Ectodermal cell (in vitro differentiated cells): ENCODE measurements around the gene IGFBP2.
A peak's percentile ranks its signal among the peaks of the same experiment; 100 is the strongest.

ENCODE experiments used
- H3K27ac ChIP-seq: 2 replicates; pipeline ENCODE4 v1.7.0; 2013; ENCODE audit warnings: mild to moderate bottlenecking, low read depth, low read length; ENCODE audit not compliant: insufficient read depth, poor library complexity, severe bottlenecking
- H3K27me3 ChIP-seq: 2 replicates; pipeline ENCODE4 v1.7.0; 2013; ENCODE audit warnings: mild to moderate bottlenecking, low read length; ENCODE audit not compliant: insufficient read depth, control insufficient read depth, poor library complexity, severe bottlenecking
- H3K36me3 ChIP-seq: one replicate; pipeline ENCODE4 v1.7.0; 2013; ENCODE audit warnings: low read length; ENCODE audit not compliant: control insufficient read depth, insufficient read depth
- H3K4me1 ChIP-seq: one replicate; pipeline ENCODE4 v1.7.0; 2013; ENCODE audit warnings: low read length; ENCODE audit not compliant: control insufficient read depth, insufficient read depth
- H3K4me3 ChIP-seq: 2 replicates; pipeline ENCODE4 v1.7.0; 2013; ENCODE audit warnings: low read depth, low read length, control low read depth; ENCODE audit not compliant: insufficient read depth
- H3K9me3 ChIP-seq: 2 replicates; pipeline ENCODE4 v1.7.0; 2013; ENCODE audit warnings: mild to moderate bottlenecking, low read length, moderate library complexity; ENCODE audit not compliant: control insufficient read depth
- WGBS, 2 experiments: methylation state at CpG; one replicate each; pipeline ENCODE4 v1.1.7; 2013; ENCODE audit warnings: missing lambda C conversion rate in 2 of 2; 5-methylcytosine and 5-hydroxymethylcytosine counted together

The IGFBP2 gene

GRCh38 chr2:216636551-216637450 is 3.6 kb downstream of the IGFBP2 start:
- no peaks in the 10 kb centered on the region for H3K27me3 ChIP-seq
- peak overlapping the region; percentile 86 for H3K4me3 ChIP-seq
- no peaks in the 10 kb centered on the region for H3K9me3 ChIP-seq
- H3K4me1 ChIP-seq: peaks cover 11% of the 10 kb centered on the region
- WGBS, 2 experiments: 16 to 17% methylated on average over 29 of the region's 29 CpGs
- peak overlapping the region; percentile 94 for H3K27ac ChIP-seq
- H3K36me3 ChIP-seq: peaks cover 21% of the 10 kb centered on the region

- WGBS, 2 experiments: 92 to 94% methylated on average over 2 to 3 of the region's 3 CpGs
- Histone ChIP-seq H3K27me3 (no peaks in the 10 kb centered on the region), H3K4me1 (peaks cover 9% of the 10 kb centered on the region), H3K27ac (no peak overlapping the region), H3K4me3 (peak overlapping the region; percentile 86), H3K9me3 (no peaks in the 10 kb centered on the region), H3K36me3 (peaks cover 21% of the 10 kb centered on the region)
Observed at GRCh38 chr2:216637472-216637871, 4.3 kb downstream of the IGFBP2 start.

- H3K27ac ChIP-seq: peak overlapping the region; percentile 0
- no peaks in the 10 kb centered on the region for H3K9me3 ChIP-seq
- no peaks in the 10 kb centered on the region for H3K27me3 ChIP-seq
- peaks cover 28% of the 10 kb centered on the region for H3K4me1 ChIP-seq
- H3K4me3 ChIP-seq: no peak overlapping the region
- 41 to 43% methylated on average over 5 of the region's 5 CpGs for WGBS, 2 experiments
- H3K36me3 ChIP-seq: peaks cover 32% of the 10 kb centered on the region
Observed at GRCh38 chr2:216643986-216644659, 10.9 kb downstream of the IGFBP2 start.

GRCh38 chr2:216644842-216645635 is 11.8 kb downstream of the IGFBP2 start:
- WGBS, 2 experiments: 87 to 89% methylated on average over 4 of the region's 4 CpGs
- Histone ChIP-seq H3K4me1 (peaks cover 36% of the 10 kb centered on the region), H3K27me3 (no peaks in the 10 kb centered on the region), H3K4me3 (no peak overlapping the region), H3K27ac (no peak overlapping the region), H3K9me3 (no peaks in the 10 kb centered on the region), H3K36me3 (peaks cover 27% of the 10 kb centered on the region)

- Histone ChIP-seq H3K36me3 (peaks cover 27% of the 10 kb centered on the region), H3K27me3 (no peaks in the 10 kb centered on the region), H3K9me3 (no peaks in the 10 kb centered on the region), H3K4me1 (peaks cover 39% of the 10 kb centered on the region), H3K27ac (no peak overlapping the region), H3K4me3 (no peak overlapping the region)
- 93 to 97% methylated on average over 3 of the region's 3 CpGs for WGBS, 2 experiments
Observed at GRCh38 chr2:216645636-216645950, 12.4 kb downstream of the IGFBP2 start.

GRCh38 chr2:216646116-216646515 is 12.9 kb downstream of the IGFBP2 start:
- Histone ChIP-seq H3K4me1 (peaks cover 41% of the 10 kb centered on the region), H3K27ac (no peak overlapping the region), H3K27me3 (no peaks in the 10 kb centered on the region), H3K36me3 (peaks cover 22% of the 10 kb centered on the region), H3K9me3 (no peaks in the 10 kb centered on the region), H3K4me3 (no peak overlapping the region)
- WGBS, 2 experiments: 95 to 98% methylated on average over 3 of the region's 3 CpGs

- H3K27ac ChIP-seq: no peak overlapping the region
- peaks cover 36% of the 10 kb centered on the region for H3K4me1 ChIP-seq
- H3K9me3 ChIP-seq: no peaks in the 10 kb centered on the region
- H3K27me3 ChIP-seq: no peaks in the 10 kb centered on the region
- 91 to 96% methylated on average over 3 of the region's 3 CpGs for whole genome bisulfite sequencing, 2 experiments
- no peak overlapping the region for H3K4me3 ChIP-seq
- H3K36me3 ChIP-seq: peaks cover 19% of the 10 kb centered on the region
Observed at GRCh38 chr2:216648105-216648504, 14.9 kb downstream of the IGFBP2 start.

GRCh38 chr2:216649574-216649973 is 16.4 kb downstream of the IGFBP2 start:
- Histone ChIP-seq H3K27ac (no peak overlapping the region), H3K27me3 (no peaks in the 10 kb centered on the region), H3K4me3 (no peak overlapping the region), H3K9me3 (no peaks in the 10 kb centered on the region), H3K36me3 (peaks cover 18% of the 10 kb centered on the region), H3K4me1 (peaks cover 21% of the 10 kb centered on the region)
- 56 to 63% methylated on average over 5 of the region's 5 CpGs for WGBS, 2 experiments

GRCh38 chr2:216650626-216651257 is 17.5 kb downstream of the IGFBP2 start:
- no peak overlapping the region for H3K27ac ChIP-seq
- no peaks in the 10 kb centered on the region for H3K9me3 ChIP-seq
- WGBS, 2 experiments: 91 to 93% methylated on average over 3 of the region's 3 CpGs
- no peak overlapping the region for H3K4me3 ChIP-seq
- no peaks in the 10 kb centered on the region for H3K27me3 ChIP-seq
- H3K4me1 ChIP-seq: peaks cover 17% of the 10 kb centered on the region
- peaks cover 10% of the 10 kb centered on the region for H3K36me3 ChIP-seq
